Coronary artery (tissue), 2 donors: ENCODE results near the gene ZNF747.

ENCODE experiments used
- DNase-seq: peaks from one replicate; pipeline ENCODE4 v3.0.0-alpha.2; 2017; ENCODE audit warnings: low spot score
- H3K27ac ChIP-seq, 2 donors: fragments of 200-600 bp; sonication (generic); one replicate each; pipeline ENCODE4 v1.5.1; 2016 to 2019
- H3K4me3 ChIP-seq: fragments of 200-600 bp; sonication (generic); 2 replicates; pipeline ENCODE4 v1.5.1; 2016; ENCODE audit warnings: mild to moderate bottlenecking, moderate library complexity
- CTCF ChIP-seq: fragments of 200-600 bp; sonication (generic); IDR thresholded peaks from one replicate; pipeline ENCODE4 v1.5.1; 2019; ENCODE audit warnings: antibody characterized with exemption

ZNF747 gene

GRCh38 chr16:30557707-30557956 is 23.0 kb upstream of the ZNF747 start:
- Histone ChIP-seq H3K4me3 (peak overlapping the region; percentile 96), H3K27ac (peak overlapping the region; percentile 87 to 94)
- TF ChIP-seq CTCF, result no peak
- no peak for DNase-seq

GRCh38 chr16:30556125-30556473 is 21.4 kb upstream of the ZNF747 start:
- DNase-seq, result no peak
- no peak for TF ChIP-seq CTCF
- Histone ChIP-seq H3K27ac (no peak overlapping the region), H3K4me3 (no peak overlapping the region)

GRCh38 chr16:30555315-30556124 is 20.9 kb upstream of the ZNF747 start:
- Histone ChIP-seq H3K27ac (no peak overlapping the region), H3K4me3 (no peak overlapping the region)
- no peak for DNase-seq
- no peak for TF ChIP-seq CTCF

GRCh38 chr16:30554557-30555314 is 20.1 kb upstream of the ZNF747 start:
- H3K4me3 ChIP-seq, result no peak overlapping the region
- DNase-seq, result no peak
- H3K27ac ChIP-seq, result no peak overlapping the region
- TF ChIP-seq CTCF, result no peak

GRCh38 chr16:30553393-30553899 is 18.8 kb upstream of the ZNF747 start:
- no peak for DNase-seq

GRCh38 chr16:30552956-30553355 is 18.3 kb upstream of the ZNF747 start:
- Histone ChIP-seq H3K4me3 (no peak overlapping the region), H3K27ac (no peak overlapping the region)
- no peak for DNase-seq
- TF ChIP-seq CTCF, result no peak

More at GRCh38 chr16:30553393-30553899, 18.8 kb upstream of the ZNF747 start:
- H3K27ac ChIP-seq, result no peak overlapping the region
- no peak overlapping the region for H3K4me3 ChIP-seq
- no peak for TF ChIP-seq CTCF

GRCh38 chr16:30551781-30552180 is 17.1 kb upstream of the ZNF747 start:
- Histone ChIP-seq H3K4me3 (no peak overlapping the region), H3K27ac (no peak overlapping the region)
- no peak for DNase-seq
- no peak for TF ChIP-seq CTCF
